K562 (cell line): ENCODE data around the gene USP1. TPM values are rescaled to one million over a fixed set of nuclear protein-coding genes. Genes with fewer than 3 reads are reported as not detected.

Experiments
- ATAC-seq: fragments of 200-7000 bp; cut with Tn5 transposase; 3 replicates; pipeline ENCODE4 v1.9.1; 2020; ENCODE audit warnings: moderate library complexity
- BruUV-seq: library from RNA; stranded (reverse); fragments of 400-500 nt; replicated peaks from 2 replicates; lab custom pipeline; 2021; lab: Mats Ljungman, UMichigan
- CTCF ChIA-PET: fragments of 300-600 bp; formaldehyde crosslinking; extraction: SDS; loops from one replicate; lab custom pipeline; 2021; ENCODE audit warnings: low intra/inter-chr PET ratio; lab: Yijun Ruan, JAX
- POLR2A ChIA-PET: fragments of 300-600, 350-650 bp; sonication (Branson Sonifier 250); formaldehyde crosslinking; extraction: SDS; loops from one replicate; lab custom pipeline; 2021; ENCODE audit warnings: antibody characterized with exemption, inconsistent platforms; lab: Yijun Ruan, JAX
- DNase-seq, 4 experiments: peaks; one replicate each; pipeline versions ENCODE4 v3.0.0 to v3.0.0-alpha.2; 2011 to 2018; ENCODE audit warnings: low spot score in 3 of 4, mixed read lengths in 3 of 4; ENCODE audit errors: extremely low read depth in 1 of 4
- FAIRE-seq: peaks from 2 replicates; lab custom pipeline; 2011; peaks lifted over from hg19 to GRCh38; lab: Jason Lieb, UNC
- H2AFZ ChIP-seq: 2 replicates; pipeline ENCODE4 v1.6.0; 2011; ENCODE audit warnings: low read depth, low read length, control low read depth, inconsistent platforms
- H3K27ac ChIP-seq: fragments of 200-600 bp; 3 replicates; pipeline ENCODE4 v1.8.0; 2011; ENCODE audit warnings: low read depth, mild to moderate bottlenecking, control low read depth, inconsistent platforms, low read length, moderate library complexity, mixed read lengths; ENCODE audit errors: extremely low read depth
- H3K27me3 ChIP-seq, 2 experiments: fragments of 300-600 bp in 1 of 2; 2 replicates in 1 of 2; 3 replicates in 1 of 2; pipeline versions ENCODE4 v1.6.0 to v1.8.0; 2011; ENCODE audit warnings: inconsistent platforms in 2 of 2, low read length in 2 of 2, mild to moderate bottlenecking in 1 of 2, mixed read lengths in 1 of 2, moderate library complexity in 1 of 2; ENCODE audit not compliant: control insufficient read depth in 2 of 2, insufficient read depth in 2 of 2
- H3K36me3 ChIP-seq: fragments of 300-600 bp; 3 replicates; pipeline ENCODE4 v1.8.0; 2011; ENCODE audit warnings: mild to moderate bottlenecking, low read length, inconsistent platforms; ENCODE audit not compliant: control insufficient read depth, insufficient read depth
- H3K4me1 ChIP-seq, 2 experiments: fragments of 200-600 bp in 1 of 2; replicated peaks in 1 of 2; 2 replicates in 1 of 2; 3 replicates in 1 of 2; pipeline versions ENCODE4 v1.5.1 to v1.8.0; 2011; ENCODE audit warnings: inconsistent platforms in 2 of 2, low read length in 2 of 2, mild to moderate bottlenecking in 1 of 2, mixed read lengths in 1 of 2, moderate library complexity in 1 of 2; ENCODE audit not compliant: control insufficient read depth in 2 of 2, insufficient read depth in 2 of 2
- H3K4me2 ChIP-seq: 2 replicates; pipeline ENCODE4 v1.6.1; 2011; ENCODE audit warnings: low read length, control low read depth, inconsistent platforms, mixed read lengths; ENCODE audit not compliant: insufficient read depth
- H3K4me3 ChIP-seq: fragments of 200-600 bp; sonication (generic), shearing (Covaris generic); 2 replicates; pipeline ENCODE4 v1.5.1; 2016; ENCODE audit warnings: control low read depth, inconsistent platforms
- H3K79me2 ChIP-seq: fragments of 200-600 bp; 3 replicates; pipeline ENCODE4 v1.8.0; 2011; ENCODE audit warnings: low read length, inconsistent platforms; ENCODE audit not compliant: control insufficient read depth, insufficient read depth
- H3K9ac ChIP-seq, 2 experiments: 2 replicates each; pipeline versions ENCODE4 v1.6.0 to v1.6.1; 2011; ENCODE audit warnings: low read depth in 2 of 2, low read length in 2 of 2, control low read depth in 1 of 2, inconsistent platforms in 1 of 2, mild to moderate bottlenecking in 1 of 2, mixed read lengths in 1 of 2; ENCODE audit not compliant: insufficient read depth in 1 of 2
- H3K9me1 ChIP-seq: one replicate; pipeline ENCODE4 v1.6.0; 2011; ENCODE audit warnings: inconsistent platforms, mild to moderate bottlenecking, low read length, moderate library complexity; ENCODE audit not compliant: control insufficient read depth, insufficient read depth
- H3K9me3 ChIP-seq: replicated peaks from 2 replicates; pipeline ENCODE4 v1.5.1; 2011; ENCODE audit warnings: low read depth, low read length, inconsistent platforms; ENCODE audit not compliant: control insufficient read depth, insufficient read depth
- H4K20me1 ChIP-seq: replicated peaks from 2 replicates; pipeline ENCODE4 v1.6.1; 2011; ENCODE audit warnings: low read length, inconsistent platforms, mixed read lengths; ENCODE audit not compliant: control insufficient read depth, insufficient read depth
- ASH1L ChIP-seq: fragments of 450-650 bp; IDR thresholded peaks from 2 replicates; pipeline ENCODE4 v1.6.1; 2018; ENCODE audit warnings: borderline replicate concordance, mild to moderate bottlenecking, low read depth; ENCODE audit not compliant: partially characterized antibody
- BCL6 ChIP-seq: fragments of 250-450 bp; sonication (Bioruptor Pico); IDR thresholded peaks from 2 replicates; pipeline ENCODE4 v1.4.0; 2020
- ETS2 ChIP-seq: IDR thresholded peaks from 2 replicates; pipeline ENCODE4 v1.6.1; 2016; ENCODE audit warnings: borderline replicate concordance, missing genetic modification characterization, mild to moderate bottlenecking, moderate library complexity, missing compliant biosample characterization; ENCODE audit not compliant: poor library complexity, severe bottlenecking
- NCOA1 ChIP-seq: fragments of 450-650 bp; IDR thresholded peaks from 2 replicates; pipeline ENCODE4 v1.6.1; 2016; ENCODE audit warnings: low read depth
- TOE1 ChIP-seq, 2 experiments: fragments of 450-650 bp in 1 of 2; sonication (generic) in 1 of 2; formaldehyde crosslinking in 1 of 2; IDR thresholded peaks; 2 replicates each; pipeline versions ENCODE4 v1.7.1 to v1.8.0; 2016 to 2022; ENCODE audit warnings: borderline replicate concordance in 2 of 2, mild to moderate bottlenecking in 2 of 2, antibody characterized with exemption in 1 of 2, inconsistent platforms in 1 of 2, low read depth in 1 of 2, missing genetic modification reagents in 1 of 2, moderate library complexity in 1 of 2
- ZNF583 ChIP-seq: fragments of 250-450 bp; sonication (Bioruptor Pico); IDR thresholded peaks from 2 replicates; pipeline ENCODE4 v1.4.0; 2020
- in situ Hi-C: fragments of 300-500 bp; cut with MboI; formaldehyde crosslinking; loops from 4 replicates; pipeline ENCODE4 v1.15.0; 2018; ENCODE audit warnings: inconsistent platforms, mixed read lengths
- intact Hi-C: fragments of 100-400 bp; cut with micrococcal nuclease; formaldehyde crosslinking; loops from 2 replicates; pipeline ENCODE4 v1.14.2; 2022
- polyA plus RNA-seq, 8 experiments: library from polyadenylated mRNA; depleted of rRNA in 4 of 8; stranded (reverse) in 5 of 8; unstranded in 3 of 8; fragments of >200 nt; fragmentation: Nextera tagmentation in 2 of 8; fragmentation: Illumina TruSeq in 1 of 8; extraction: Ambion mirVana in 2 of 8; extraction: Trizol in 1 of 8; gene quantifications; 2 replicates each; pipeline versions ENCODE4 v1.2.1 to v1.2.3, GENCODE V29; 2011 to 2014; ENCODE audit warnings: inconsistent platforms in 1 of 8, missing spikeins in 1 of 8
- total RNA-seq, 7 experiments: library from RNA; depleted of rRNA in 6 of 7; stranded (reverse); fragments of >200 nt in 6 of 7; fragmentation: Illumina TruSeq in 2 of 7; extraction: Trizol in 2 of 7; gene quantifications; 2 replicates each; pipeline versions ENCODE4 v1.2.1 to v1.2.3, GENCODE V29; 2011 to 2021; ENCODE audit warnings: low replicate concordance in 1 of 7
- TF ChIP-seq, protein P1 (sequence below): fragments of 250-450 bp; sonication (Bioruptor Pico); IDR thresholded peaks from 2 replicates; pipeline ENCODE4 v1.8.0; 2021; ENCODE audit warnings: moderate library complexity, mild to moderate bottlenecking, inconsistent platforms
- TF ChIP-seq, protein P2 (sequence below): fragments of 200-600 bp; sonication (generic); IDR thresholded peaks from one replicate; pipeline ENCODE4 v1.6.1; 2012; ENCODE audit warnings: mild to moderate bottlenecking, low read depth, low read length, inconsistent platforms

The USP1 gene
- total and polyA plus RNA-seq, 9 of the 15 experiments (the other 6 are each of a cell fraction or from before 2014, with no cell fraction given), result 27.3 to 87.9 (median 51.7) TPM

DNA sequence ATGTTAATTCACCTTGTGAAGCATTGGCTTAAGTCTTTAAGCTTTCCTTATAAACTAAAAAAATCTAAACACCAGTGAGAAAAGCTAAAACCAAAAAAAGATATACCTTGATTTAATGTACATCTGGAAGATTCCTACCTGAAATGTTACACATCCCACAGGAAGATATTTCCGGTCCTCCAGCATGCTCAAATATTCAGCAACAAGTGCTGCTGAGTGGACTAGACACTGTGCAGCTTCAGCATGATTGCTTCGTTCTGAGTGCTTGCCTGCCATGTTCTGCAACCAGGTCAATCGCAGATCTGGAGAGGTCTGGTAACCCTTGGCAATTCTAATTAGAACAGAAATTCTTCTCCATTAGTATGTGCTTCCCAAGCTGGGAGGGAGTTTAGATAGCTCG is 57.3 kb downstream of the USP1 start (continued):
- no peak for TF ChIP-seq TOE1 (IDR thresholded peaks at IDR 0.05; ENCODE audit: borderline replicate concordance)
- no peak for TF ChIP-seq TOE1 (CRISPR knock-in tag; IDR thresholded peaks at IDR 0.05; ENCODE audit: borderline replicate concordance, low read depth)
- no peak for TF ChIP-seq ASH1L
- TF ChIP-seq ETS2 (tag), result no peak
- TF ChIP-seq ZNF583 (CRISPR knock-in tag), result no peak
- no peak for TF ChIP-seq NCOA1
- TF ChIP-seq, all 486 proteins: peak for 0

DNA sequence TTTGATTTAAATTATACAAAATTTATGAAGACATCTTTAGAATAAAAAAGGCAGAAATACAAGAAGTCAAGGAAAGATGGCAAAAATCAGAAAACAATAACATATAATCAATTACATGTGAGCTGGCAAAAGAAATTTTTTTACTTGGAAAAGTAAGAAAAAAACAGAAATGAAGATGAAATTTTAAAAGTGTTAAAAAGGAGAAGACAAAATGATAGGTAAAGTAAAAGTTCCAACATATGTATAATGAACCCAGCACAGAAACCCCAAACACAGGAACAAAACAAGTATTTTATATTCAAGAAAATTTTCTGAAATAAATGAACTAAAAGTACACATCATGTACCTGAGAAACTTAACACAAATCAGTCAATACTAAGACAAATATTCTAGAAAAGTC is 63.4 kb downstream of the USP1 start:
- Histone ChIP-seq H3K4me2 (no peak overlapping the region), H3K27ac (no peak overlapping the region), H3K9ac (no peak overlapping the region), H2AFZ (no peak overlapping the region), H3K4me3 (no peak overlapping the region), H3K36me3 (no peaks in the 10 kb centered on the region), H3K9me3 (no peaks in the 10 kb centered on the region), H3K79me2 (no peaks in the 10 kb centered on the region), H3K9me1 (no peaks in the 10 kb centered on the region), H3K4me1 (no peaks in the 10 kb centered on the region), H3K27me3 (no peaks in the 10 kb centered on the region), H4K20me1 (no peaks in the 10 kb centered on the region)
- FAIRE-seq (no peak), DNase-seq (no peak), ATAC-seq (no peak)
- intact Hi-C loops (no loop called here), in situ Hi-C loops (no loop called here)
- BruUV-seq, result no TSS peak
- ChIA-PET POLR2A (interaction anchor here (0.6 to 1.7 kb wide), 3 partner anchors 12 to 237 kb away, joined by 3 to 5 read pairs (median 3); no protein-coding TSS in a partner anchor), CTCF (no interaction called here)
- TF ChIP-seq, protein P1, sequence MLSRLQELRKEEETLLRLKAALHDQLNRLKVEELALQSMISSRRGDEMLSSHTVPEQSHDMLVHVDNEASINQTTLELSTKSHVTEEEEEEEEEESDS (CRISPR knock-in tag), result no peak
- no peak for TF ChIP-seq BCL6 (CRISPR knock-in tag)
- TF ChIP-seq, protein P2, sequence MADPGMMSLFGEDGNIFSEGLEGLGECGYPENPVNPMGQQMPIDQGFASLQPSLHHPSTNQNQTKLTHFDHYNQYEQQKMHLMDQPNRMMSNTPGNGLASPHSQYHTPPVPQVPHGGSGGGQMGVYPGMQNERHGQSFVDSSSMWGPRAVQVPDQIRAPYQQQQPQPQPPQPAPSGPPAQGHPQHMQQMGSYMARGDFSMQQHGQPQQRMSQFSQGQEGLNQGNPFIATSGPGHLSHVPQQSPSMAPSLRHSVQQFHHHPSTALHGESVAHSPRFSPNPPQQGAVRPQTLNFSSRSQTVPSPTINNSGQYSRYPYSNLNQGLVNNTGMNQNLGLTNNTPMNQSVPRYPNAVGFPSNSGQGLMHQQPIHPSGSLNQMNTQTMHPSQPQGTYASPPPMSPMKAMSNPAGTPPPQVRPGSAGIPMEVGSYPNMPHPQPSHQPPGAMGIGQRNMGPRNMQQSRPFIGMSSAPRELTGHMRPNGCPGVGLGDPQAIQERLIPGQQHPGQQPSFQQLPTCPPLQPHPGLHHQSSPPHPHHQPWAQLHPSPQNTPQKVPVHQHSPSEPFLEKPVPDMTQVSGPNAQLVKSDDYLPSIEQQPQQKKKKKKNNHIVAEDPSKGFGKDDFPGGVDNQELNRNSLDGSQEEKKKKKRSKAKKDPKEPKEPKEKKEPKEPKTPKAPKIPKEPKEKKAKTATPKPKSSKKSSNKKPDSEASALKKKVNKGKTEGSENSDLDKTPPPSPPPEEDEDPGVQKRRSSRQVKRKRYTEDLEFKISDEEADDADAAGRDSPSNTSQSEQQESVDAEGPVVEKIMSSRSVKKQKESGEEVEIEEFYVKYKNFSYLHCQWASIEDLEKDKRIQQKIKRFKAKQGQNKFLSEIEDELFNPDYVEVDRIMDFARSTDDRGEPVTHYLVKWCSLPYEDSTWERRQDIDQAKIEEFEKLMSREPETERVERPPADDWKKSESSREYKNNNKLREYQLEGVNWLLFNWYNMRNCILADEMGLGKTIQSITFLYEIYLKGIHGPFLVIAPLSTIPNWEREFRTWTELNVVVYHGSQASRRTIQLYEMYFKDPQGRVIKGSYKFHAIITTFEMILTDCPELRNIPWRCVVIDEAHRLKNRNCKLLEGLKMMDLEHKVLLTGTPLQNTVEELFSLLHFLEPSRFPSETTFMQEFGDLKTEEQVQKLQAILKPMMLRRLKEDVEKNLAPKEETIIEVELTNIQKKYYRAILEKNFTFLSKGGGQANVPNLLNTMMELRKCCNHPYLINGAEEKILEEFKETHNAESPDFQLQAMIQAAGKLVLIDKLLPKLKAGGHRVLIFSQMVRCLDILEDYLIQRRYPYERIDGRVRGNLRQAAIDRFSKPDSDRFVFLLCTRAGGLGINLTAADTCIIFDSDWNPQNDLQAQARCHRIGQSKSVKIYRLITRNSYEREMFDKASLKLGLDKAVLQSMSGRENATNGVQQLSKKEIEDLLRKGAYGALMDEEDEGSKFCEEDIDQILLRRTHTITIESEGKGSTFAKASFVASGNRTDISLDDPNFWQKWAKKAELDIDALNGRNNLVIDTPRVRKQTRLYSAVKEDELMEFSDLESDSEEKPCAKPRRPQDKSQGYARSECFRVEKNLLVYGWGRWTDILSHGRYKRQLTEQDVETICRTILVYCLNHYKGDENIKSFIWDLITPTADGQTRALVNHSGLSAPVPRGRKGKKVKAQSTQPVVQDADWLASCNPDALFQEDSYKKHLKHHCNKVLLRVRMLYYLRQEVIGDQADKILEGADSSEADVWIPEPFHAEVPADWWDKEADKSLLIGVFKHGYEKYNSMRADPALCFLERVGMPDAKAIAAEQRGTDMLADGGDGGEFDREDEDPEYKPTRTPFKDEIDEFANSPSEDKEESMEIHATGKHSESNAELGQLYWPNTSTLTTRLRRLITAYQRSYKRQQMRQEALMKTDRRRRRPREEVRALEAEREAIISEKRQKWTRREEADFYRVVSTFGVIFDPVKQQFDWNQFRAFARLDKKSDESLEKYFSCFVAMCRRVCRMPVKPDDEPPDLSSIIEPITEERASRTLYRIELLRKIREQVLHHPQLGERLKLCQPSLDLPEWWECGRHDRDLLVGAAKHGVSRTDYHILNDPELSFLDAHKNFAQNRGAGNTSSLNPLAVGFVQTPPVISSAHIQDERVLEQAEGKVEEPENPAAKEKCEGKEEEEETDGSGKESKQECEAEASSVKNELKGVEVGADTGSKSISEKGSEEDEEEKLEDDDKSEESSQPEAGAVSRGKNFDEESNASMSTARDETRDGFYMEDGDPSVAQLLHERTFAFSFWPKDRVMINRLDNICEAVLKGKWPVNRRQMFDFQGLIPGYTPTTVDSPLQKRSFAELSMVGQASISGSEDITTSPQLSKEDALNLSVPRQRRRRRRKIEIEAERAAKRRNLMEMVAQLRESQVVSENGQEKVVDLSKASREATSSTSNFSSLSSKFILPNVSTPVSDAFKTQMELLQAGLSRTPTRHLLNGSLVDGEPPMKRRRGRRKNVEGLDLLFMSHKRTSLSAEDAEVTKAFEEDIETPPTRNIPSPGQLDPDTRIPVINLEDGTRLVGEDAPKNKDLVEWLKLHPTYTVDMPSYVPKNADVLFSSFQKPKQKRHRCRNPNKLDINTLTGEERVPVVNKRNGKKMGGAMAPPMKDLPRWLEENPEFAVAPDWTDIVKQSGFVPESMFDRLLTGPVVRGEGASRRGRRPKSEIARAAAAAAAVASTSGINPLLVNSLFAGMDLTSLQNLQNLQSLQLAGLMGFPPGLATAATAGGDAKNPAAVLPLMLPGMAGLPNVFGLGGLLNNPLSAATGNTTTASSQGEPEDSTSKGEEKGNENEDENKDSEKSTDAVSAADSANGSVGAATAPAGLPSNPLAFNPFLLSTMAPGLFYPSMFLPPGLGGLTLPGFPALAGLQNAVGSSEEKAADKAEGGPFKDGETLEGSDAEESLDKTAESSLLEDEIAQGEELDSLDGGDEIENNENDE, result no peak
